NCI-H345 treated with DMSO at 0.1 percent for 48 hours (cell line): ENCODE measurements around the gene F11.
"Not testable (repeated sequence)": the region's sequence is repeated elsewhere in the genome, so short reads cannot be mapped to it uniquely, and the experiment has no call there.

ENCODE experiments used
- DNase-seq: peaks from one replicate; lab custom pipeline; 2025; ENCODE audit not compliant: unreplicated experiment; lab: John Stamatoyannopoulos, UW

Gene F11

DNA sequence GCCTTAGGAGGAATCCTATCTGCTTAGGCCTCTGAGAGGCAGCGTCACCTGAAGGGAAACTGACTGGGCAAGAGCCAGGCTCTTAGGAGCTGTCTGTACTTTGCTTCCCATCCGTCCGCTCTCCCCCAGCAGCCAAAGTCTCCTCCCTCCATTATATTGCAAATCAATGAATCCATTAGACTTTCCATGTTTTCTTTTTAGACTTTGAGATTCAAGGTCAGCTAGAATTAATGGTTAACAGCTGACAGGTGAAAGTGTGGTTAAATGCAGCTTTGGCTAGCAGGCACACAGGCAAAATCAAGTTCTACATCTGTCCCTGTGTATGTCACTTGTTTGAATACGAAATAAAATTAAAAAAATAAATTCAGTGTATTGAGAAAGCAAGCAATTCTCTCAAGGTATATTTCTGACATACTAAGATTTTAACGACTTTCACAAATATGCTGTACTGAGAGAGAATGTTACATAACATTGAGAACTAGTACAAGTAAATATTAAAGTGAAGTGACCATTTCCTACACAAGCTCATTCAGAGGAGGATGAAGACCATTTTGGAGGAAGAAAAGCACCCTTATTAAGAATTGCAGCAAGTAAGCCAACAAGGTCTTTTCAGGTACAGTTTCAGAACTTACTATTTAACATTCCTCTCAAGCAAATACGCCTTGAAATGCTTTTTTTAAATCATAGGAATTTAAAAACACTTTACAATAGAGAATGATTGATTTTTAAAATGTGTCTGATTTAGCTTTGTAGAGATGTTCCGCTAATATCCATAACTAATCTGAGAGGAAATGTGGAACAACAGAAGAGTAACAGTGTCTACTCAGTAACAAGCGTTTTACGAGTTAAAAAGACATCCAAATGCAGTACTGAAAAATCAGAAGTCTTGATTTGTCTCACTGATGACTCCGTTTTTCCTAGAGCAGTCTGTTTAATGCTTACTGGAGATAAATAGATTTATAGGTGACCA lies at the start of gene F11:
Gene F11, plus strand, starts transcription at position 507 of the 970 bp plus-strand sequence. CDS start 948 bp downstream, outside the sequence.
- DNase-seq = no peak

DNA sequence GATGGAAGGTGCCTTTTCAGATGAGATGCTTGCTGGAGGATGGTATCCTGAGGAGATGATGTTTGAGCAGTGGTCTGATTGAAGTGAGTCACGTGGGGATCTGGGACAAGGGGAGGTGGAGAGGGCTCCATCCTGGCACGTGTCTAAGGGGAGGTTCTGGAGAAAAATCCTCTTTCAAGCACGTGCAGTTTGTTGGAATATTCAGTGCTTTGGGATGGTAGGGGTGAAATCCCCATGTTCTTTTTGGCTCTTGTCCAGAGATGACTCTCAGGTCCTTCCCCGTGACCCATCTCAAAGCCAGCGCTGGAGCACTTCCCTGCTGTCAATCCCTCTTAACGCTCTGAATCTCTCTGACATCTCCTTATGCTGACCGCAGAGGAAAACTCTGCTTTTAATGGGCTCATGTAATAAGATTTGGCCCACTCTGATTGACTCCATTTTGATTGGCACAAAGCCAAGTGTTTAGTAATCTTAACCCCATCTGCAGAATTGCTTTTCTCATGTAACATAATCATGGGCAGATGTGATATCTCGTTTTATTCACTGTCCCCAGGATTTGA lies 49.4 kb upstream of the F11 start:
- no peak for DNase-seq

DNA sequence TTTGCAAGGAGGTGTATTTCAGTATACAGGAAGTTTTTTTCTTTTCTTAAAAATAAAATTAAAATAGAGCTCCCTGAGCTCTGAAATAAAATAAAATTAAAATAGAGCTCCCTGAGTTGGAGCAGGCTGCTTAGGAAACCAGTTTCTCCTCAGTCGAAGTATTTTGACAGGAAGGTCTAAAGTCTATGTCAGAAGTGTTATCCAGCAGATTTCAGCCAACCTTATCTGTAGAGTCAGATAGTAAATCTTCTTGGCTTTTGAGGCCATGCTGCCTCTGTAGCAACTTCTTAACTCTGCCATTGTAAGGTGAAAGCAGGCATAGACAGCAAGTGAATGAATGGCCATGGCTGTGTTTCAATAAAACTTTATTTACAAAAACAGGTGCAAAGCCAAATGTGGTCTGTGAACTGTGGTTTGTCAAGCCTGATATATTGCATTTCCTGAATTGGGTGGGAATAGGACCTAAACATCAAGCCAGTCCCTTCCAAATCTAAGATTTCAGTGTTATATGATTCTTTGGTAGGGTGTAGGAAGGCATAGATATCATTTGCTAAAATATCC lies 48.2 kb upstream of the F11 start:
- no peak for DNase-seq

DNA sequence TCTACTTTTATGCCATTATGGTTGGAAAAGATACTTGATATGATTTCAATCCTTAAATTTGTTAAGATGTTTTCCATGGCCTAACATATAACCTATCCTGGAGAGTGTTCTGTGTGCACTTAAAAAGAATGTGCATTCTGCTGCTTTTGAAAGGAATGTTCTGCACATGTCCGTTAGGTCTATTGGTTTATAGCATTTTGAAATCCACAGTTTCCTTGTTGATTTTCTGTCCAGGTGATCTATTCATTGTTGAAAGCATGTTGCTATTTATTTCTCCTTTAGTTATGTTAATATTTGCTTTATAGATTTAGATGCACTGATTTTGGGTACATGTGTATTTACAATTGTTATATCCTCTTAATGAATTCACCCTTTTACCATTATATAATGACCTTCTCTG lies 44.4 kb upstream of the F11 start:
- no peak for DNase-seq

DNA sequence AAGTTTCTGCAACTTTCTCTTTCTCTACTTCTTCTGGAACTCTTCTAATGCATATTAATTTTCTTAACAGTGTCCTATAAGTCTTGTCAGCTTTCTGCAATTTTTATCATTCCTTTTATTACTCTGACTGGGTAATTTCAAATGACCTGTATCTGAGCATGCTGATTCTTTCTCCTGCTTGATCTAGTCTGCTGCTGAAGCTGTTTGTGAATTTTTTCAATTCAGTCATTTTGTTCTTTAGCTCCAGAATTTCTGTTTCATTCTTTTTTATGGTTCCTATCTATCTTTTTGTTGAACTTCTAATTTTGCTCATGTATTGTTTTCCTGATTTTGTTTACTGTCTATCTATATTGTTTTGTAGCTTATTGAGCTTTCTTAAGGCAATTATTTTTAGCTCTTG lies 40.1 kb upstream of the F11 start:
- DNase-seq = no peak

DNA sequence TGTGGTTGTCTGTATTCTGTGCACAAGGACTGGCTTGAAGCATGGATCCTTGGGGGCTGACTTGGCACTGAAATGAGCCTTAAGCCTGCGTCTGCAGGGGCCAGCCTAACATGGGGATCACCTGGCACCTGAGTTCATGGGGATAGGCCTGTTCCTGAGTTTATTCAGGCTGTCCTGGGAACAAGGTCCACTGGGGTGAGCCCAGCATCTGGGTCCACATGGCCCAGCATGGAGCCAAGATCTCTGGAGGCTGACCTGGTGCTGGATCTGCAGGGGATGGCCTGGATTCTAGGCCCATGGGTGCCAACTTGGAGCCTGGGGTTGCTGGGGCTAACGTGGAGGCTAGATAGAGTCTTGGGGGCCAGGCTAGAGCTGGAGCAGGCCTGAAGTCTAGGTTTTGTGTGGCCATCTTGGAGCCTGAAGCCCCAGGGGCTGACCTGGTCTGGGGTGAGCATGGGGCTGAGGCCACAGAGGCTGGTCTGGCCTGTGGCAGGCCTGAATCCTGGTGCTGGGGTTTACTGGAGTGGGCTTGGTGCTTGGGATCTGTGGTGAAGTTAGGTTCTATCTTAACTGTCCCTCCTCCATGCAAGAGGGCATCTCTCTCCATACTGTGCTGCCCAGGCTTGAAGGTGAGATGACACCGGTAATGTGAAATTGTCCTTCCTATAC lies 39.3 kb upstream of the F11 start:
- DNase-seq = no peak

DNA sequence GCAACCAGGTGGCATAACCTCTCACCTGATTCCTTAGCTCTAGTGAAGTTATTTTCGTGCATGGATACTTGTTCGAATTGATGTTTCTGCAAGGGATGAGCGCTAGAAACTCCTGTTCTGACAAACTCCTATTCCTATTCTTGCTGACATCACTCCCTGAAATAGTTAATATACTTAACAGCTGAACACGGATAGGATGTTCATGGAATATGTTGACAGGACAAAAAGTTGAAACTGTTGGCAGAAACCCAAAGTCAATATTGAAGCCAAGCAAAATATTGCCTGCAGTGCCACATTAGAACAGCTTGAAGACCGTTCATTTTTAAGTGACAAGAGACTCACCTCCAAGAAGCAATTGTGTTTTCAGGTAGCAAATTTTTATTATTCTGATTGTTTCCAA lies 38.8 kb upstream of the F11 start, which contains the start of gene KLKB1:
Gene KLKB1, plus strand, starts transcription at position 287 of the 400 bp plus-strand sequence. CDS start 689 bp downstream, outside the sequence.
- DNase-seq = peak; percentile 55

DNA sequence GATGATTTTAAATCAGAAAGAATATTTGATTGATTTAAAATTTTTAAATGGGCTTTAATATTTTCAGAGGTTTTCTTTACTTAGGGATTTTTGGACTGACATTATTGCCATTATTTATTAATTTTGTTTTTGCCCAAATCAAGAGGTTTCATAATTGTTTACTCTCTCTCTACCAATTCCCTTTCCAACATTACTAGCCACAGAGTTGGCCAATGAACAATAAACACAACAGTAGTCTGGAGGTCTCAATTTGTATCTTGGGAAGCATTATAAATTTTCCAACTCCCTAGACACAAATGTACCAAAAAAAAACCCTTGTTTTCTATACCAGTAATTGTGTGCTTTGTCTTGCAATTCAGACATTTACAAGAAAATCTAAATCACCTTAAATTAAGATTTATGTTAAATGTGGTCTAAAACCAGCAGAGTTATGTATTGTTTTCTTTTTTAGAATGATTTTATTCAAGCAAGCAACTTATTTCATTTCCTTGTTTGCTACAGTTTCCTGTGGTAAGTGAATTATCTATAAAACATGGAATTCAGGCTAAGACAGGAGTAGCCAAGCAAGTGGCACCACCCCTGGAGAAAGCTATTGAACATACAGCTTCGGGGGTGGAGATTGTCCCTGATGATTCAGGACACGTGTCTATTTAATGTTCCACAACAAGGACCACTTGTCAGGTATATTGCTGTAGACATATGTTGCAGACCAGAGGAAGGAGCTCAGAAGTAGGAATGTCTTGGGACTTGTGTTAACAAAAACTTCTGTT lies 38.1 kb upstream of the F11 start:
- DNase-seq = no peak

DNA sequence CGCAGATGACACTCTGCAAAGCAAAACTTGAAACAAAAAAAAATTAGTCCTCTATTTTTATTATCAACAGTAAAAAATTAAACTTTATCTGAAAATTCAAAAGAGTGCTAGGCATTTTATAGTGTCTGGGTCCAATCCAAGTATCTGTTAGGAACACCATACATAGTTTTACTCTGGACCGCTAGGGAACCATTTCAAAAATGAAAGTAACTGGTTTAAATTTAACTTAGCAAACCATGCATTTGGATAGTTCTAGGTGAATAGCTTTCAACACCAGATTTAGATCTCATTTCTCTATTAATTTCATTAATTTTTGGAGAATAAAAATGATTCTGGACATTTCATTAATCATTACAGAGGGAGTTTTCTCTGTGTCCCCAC lies 37.5 kb upstream of the F11 start:
- DNase-seq = no peak

DNA sequence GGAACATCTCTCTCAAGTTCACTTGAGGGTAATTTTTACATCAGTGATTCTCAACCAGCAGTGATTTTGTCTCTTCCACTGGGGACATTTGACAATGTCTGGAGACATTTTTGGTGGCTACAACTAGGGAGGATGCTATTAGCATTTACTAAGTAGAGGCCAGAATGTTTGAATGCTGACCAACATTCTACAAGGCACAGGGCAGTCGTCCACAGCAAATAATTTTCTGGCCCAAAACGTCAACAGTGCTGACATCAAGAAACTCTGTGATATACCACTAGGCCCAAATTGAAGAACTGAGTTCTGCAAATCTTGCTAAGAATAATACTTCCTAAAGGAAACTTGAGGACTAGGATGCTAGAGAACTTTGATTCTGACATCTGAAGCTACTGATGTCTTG lies 31.6 kb upstream of the F11 start:
- DNase-seq = no peak

DNA sequence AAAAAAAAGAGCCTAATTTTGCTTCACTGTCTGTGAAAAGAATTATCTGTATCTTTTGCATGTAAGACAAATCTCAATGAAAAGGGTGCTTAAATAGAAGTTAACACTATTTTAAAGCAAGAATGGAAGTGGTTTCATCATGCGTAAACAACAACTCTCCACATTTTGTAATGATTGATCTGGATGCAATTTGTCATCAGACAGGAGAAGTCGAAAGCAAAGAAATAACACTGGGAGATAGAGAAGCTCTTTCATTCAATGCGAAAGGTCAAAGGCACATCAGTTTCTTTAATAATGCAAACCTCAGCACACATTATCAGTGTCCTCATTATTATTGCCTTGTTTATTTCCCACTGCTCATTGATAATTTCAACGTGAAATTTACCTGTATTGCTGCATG lies 29.9 kb upstream of the F11 start:
- DNase-seq = no peak

DNA sequence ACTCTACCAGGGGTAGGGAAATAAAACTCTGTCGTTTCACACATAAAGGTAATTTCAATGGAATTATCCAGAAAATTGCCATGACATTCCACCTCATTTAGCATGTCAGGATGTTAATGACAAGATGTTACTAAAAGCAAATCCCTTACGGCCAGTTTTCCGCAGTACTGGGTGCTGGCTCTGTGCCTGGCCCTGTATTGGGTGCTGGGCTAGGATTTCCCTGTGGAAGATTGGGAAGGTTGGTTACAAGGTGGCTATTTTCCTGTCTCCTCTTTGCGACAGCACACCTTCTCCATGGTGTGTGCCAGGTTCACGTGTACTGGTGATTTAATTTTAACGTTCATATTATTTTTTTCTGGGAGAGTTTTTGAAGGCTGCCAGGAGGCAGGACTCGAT lies 25.5 kb upstream of the F11 start:
- no peak for DNase-seq

DNA sequence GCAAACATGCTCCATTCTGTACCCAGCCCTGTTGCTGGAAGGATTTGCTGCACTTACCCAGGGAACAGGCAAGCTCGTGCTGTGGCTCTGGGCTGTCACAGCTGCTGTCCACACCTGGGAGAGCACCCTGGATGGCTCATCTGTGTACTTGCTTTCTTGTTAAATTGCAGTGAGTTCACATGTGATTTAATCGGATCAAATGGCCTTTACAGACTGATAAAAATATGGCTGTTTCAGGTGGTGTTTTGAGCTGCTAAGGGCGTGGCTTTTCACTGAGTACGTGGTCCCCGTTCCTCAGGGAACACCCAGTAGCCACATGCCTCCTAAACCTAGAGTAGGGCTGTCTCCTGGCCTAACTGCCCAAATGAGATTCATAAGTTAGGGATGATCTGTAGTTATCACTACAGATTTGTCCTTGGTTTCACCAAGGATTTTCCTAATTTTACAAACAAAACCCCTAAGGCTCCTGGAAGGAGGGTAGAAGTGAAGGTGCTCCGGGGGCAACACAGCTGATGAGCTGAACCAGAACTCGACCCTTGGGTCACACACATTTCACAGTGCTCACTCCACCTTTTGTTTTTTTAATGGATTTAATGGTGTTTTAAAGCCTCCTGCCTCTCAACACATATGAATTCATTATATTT lies 25.0 kb upstream of the F11 start:
- peak; percentile 98 for DNase-seq

DNA sequence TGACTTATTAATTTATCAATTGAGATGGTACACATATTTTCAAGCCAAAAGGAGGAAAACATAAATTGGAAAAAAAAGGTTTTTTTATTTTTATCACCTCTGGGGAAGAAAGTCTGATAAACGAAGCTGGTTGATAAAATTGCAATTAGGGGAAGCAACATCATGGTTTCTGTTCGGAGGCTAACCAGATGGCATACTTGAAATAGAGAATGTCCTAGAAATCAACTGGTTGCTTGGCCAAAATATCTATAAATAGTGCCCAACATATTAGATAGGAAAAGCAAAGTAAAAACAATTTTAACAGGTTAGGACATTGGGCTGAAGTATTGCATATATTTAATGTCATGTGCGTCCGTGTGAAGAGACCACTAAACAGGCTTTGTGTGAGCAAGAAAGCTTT lies 24.4 kb upstream of the F11 start:
- no peak for DNase-seq

DNA sequence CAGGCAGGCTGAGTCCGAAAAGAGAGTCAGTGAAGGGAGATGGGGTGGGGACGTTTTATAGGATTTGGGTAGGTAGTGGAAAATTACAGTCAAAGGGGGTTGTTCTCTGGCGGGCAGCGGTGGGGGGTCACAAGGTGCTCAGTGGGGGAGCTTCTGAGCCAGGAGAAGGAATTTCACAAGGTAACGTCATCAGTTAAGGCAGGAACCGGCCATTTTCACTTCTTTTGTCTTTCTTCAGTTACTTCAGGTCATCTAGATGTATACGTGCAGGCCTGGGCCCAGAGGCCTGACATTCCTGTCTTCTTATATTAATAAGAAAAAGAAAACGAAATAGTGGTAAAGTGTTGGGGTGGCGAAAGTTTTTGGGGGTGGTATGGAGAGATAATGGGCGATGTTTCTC lies 24.0 kb upstream of the F11 start:
- not testable (repeated sequence) for DNase-seq

DNA sequence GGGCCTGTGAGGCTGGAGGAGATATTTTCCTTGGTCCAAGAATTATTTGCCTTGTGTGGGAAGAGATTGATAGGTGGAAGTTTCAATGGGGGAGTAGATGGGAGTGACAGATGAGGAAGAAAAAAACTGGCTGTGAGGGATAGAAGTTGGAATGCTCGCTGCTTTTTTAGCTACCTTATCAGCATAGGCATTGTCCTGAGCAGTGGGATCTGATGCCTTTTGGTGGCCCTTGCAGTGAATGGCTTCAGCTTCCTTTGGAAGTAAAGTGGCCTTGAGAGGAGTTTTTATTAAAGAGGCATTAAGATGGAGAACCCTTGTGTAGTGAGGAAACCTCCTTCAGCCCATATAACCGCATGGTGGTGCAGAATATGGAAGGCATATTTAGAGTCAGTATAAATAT lies 22.7 kb upstream of the F11 start:
- no peak for DNase-seq

DNA sequence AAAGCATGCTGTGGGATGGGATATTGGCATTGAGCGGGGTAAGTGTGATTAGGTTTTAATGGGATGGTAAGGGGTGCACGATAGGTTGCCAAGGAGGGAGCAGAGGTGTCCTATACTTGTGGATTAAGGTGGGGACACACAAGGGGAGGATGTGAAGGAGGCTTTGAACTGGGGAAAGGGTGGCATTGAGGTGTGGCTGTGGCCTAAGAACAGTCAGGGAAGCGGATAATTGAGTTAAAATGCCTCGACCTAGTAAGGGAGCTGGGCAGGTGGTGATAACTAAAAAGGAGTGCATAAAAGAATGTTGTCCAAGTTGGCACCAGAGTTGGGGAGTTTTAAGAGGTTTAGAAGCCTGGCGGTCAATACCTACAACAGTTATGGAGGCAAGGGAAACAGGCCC lies 21.2 kb upstream of the F11 start:
- DNase-seq = no peak

DNA sequence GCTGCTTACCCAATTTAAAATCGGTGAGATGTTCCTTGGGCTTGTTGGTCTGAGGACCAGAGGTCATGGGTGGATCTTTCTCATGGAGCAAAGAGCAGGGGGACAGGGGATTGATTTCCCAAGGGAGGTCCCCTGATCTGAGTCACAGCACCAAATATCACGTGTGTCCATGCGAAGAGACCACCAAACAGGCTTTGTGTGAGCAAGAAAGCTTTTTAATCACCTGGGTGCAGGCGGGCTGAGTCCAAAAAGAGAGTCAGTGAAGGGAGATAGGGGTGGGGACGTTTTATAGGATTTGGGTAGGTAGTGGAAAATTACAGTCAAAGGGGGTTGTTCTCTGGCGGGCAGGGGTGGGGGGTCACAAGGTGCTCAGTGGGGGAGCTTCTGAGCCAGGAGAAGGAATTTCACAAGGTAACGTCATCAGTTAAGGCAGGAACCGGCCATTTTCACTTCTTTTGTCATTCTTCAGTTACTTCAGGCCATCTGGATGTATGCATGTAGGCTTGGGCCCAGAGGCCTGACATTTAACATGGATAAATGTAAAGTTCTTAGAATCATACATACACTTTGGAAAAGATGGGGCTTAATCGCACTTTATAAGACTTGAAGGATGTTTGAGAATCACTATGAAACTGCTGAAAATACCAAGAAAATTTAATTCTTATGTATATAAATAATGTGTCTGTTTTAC lies 18.8 kb upstream of the F11 start:
- not testable (repeated sequence) for DNase-seq

DNA sequence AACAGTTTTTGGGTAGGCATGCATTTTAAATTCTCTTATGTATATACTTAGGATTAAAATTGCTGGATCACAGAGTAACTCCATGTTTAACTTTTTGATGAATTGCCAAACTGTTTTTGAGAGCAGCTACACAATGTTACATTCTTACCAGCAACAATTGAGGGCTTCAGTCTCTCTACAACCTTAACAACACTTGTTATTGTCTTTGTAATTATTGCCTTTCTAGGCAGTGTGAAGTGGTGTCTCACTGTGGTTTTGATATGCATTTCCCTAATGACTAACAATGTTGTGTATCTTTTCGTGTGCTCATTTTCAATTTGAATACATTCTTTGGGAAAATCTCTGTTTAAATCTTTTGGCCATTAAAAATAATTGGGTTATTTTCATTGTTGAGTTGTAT lies 17.3 kb upstream of the F11 start:
- no peak for DNase-seq
